EL (cell line): ENCODE results near the gene IGFN1.

Experiments used
- DNase-seq: peaks from one replicate; pipeline ENCODE4 v3.0.0-alpha.2; 2016

Gene IGFN1

GRCh38 chr1:201268604-201269151 is 78.1 kb downstream of the IGFN1 start:
- DNase-seq: peak; percentile 86

DNA sequence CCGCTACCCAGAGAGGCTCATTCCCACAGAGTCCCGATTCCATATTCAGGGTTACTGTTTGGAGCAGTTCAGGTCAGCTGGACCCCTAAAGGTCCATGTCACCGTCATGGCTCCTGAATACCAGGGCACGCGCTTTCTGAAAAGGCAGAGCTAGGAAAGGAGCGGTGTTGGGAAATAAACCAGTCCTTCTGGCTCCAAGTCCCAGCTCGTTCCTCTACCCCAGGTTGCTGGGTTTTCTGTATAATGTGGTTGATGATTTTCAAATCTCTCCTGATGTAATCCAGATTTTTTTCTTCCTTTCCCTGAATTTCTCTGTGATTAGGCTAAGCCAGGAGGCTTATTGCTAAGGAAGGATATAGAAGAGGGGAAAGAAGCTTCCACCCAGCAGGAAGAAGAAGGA is 78.7 kb downstream of the IGFN1 start:
- no peak for DNase-seq

DNA sequence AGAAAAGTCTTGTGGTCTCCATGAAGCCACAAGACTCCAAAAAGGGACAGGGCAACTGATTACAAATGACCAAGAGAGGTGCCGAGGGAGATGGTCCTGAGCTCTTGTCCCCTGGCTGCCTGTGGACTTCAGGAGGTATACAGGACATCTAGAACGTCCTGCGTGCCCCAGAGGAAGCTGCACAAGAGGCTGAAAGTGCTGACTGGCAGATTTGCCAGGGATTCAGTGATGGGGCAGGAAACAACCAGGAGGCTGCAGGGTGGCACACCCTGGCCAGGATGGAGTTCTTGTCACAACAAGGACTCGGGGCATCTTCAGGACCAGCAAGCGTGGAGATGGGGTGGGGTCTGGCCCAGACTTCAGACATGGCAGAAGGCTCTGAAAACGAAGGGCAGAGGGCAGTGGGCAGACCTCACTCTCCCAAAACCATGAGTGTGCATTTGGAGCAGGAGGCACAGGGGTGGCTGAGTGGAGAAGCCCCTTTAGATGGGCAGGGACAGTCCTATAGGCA is 79.3 kb downstream of the IGFN1 start:
- DNase-seq: no peak

DNA sequence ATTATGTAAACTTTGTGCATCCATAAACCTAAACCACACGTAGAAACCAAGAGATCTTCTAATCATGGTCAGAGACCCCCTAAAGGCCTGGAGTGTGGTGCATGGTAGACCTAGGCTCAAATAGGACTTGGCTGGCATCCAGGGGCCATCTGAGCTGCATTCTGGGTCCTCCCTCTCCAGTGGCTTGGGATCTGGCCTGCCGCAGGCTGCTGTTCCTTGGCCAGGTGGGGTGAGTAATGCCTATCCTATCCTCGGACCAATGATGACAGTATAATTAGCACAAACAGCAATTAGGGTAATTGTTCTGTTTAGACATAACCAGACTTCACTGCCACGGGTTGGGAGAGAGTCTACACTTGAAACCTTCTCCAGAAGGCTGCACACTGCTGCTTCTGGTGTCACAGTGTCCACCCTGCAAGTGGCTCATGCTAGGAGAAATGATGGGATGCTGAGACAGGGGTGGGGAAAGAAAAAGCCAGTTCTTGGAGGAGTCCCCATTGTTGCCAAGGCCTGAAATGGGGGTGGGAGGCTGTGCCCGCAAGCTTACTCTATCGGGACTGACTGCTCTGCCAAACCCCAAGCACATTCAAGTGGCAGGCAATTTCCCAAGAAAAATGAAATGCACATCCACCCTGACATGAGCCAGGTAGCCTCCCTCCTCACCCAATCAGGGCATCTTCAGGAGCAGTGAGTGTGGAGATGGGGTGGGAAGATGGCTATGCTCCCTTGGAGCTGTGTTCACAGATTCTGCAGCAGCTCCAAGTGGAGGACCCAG is 80.2 kb downstream of the IGFN1 start:
- DNase-seq: no peak

DNA sequence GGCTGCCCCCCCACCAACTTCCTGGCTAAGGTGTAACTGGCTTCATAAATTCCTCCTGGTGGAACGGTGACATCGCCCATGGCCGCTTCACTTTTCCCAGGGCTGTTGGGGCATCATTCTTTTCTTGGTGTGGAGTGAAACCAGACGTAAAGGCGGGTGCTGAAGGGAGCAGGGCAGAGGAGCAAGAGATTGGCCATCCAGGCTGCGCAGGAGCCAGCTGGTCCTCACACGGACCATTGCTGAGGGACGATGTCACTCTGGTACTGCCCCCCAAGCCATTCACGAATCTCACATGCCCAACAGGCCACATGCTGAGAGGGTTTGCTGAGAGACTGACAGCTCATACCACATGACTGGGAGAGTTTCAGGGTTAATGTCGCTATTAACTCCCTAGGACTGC is 82.2 kb downstream of the IGFN1 start:
- DNase-seq: no peak

- no peak for DNase-seq
Measured at GRCh38 chr1:201274616-201275252, 84.1 kb downstream of the IGFN1 start.

DNA sequence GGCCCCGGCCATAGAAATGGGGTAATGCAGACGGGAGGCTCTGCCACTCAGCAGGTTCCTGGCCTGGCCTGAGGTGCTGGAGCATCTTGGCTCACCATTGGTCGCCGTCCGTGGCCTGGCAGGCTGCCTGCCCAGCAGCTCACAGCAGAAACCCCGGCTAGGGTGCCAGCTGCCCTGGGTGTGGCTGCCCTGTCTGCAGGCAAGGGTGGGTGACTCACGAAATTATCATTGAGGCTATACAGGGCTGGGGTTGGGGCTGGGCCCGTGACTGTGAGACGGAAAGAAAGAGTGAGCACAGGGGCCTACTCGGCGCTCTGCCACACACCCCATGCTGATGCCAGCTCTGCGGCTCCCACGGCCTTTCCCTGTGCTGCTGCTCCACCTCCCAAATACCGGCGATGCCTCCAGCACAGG is 84.6 kb downstream of the IGFN1 start:
- DNase-seq: peak; percentile 81

DNA sequence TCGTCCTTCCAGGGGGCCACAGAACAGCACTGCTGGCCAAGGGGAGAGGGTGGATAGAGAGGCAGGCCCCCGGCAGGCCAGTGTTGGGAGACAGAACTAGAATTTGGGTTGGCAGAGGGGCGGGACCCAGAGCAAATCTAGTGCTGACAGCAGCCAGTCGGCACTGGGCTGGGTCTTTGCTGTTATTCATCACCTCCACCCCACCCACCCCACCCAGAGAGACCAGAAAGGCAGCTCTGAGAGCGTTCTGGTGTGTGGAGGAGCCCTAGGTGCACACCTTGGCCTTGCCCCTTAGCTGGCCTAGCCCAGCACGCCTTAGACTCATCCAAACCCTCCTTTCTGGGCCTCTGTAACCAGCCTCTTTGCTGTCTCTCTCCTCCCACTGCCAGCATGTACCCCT is 86.3 kb downstream of the IGFN1 start:
- DNase-seq: no peak

DNA sequence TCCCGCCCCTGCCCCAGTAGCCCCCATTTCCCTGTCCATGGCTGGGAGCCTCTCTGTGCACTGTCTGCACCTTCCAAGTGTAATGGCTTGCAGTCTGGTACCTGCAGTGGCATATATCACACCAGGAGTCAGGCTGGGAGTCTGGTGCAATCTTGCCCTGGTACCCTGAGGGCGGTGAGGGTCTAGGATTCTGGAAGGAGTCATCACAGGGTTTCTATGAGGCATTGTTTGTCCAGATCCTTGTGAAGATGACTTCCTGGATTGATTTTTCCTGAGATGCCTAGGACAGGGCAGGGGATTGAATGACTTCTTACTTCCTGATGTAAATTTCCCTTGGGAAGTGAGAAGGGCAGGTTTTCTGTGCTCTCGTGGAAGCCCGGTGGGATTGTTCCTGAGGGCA is 86.8 kb downstream of the IGFN1 start:
- no peak for DNase-seq
